SU-DHL-6 (cell line): ENCODE results near the gene RASA3.

Experiments
- CTCF ChIP-seq: fragments of 200-600 bp; sonication (generic); IDR thresholded peaks from one replicate; pipeline ENCODE4 v1.5.1; 2017; ENCODE audit warnings: antibody characterized with exemption, mild to moderate bottlenecking, low read length, moderate library complexity; ENCODE audit not compliant: insufficient read depth, poor library complexity, severe bottlenecking
- EZH2phosphoT487 ChIP-seq: fragments of 200-600 bp; sonication (generic), shearing (Covaris generic); conservative IDR thresholded peaks from 2 replicates; pipeline ENCODE4 v1.6.1; 2018; ENCODE audit warnings: mild to moderate bottlenecking, antibody characterized with exemption, low read length, moderate library complexity, mixed read lengths

GRCh38 chr13:114020750-114021463, 111.5 kb downstream of the RASA3 start:
- TF ChIP-seq CTCF (no peak), EZH2phosphoT487 (no peak)
